ENCODE data around the gene FBXW9. TPM values are rescaled to one million over a fixed set of nuclear protein-coding genes. Genes with fewer than 3 reads are reported as not detected.

The FBXW9 gene
- total and polyA plus RNA-seq, 2 of the 8 experiments (the other 6 are each of a cell fraction or from before 2014, with no cell fraction given), result 10.8 to 30.1 TPM

DNA sequence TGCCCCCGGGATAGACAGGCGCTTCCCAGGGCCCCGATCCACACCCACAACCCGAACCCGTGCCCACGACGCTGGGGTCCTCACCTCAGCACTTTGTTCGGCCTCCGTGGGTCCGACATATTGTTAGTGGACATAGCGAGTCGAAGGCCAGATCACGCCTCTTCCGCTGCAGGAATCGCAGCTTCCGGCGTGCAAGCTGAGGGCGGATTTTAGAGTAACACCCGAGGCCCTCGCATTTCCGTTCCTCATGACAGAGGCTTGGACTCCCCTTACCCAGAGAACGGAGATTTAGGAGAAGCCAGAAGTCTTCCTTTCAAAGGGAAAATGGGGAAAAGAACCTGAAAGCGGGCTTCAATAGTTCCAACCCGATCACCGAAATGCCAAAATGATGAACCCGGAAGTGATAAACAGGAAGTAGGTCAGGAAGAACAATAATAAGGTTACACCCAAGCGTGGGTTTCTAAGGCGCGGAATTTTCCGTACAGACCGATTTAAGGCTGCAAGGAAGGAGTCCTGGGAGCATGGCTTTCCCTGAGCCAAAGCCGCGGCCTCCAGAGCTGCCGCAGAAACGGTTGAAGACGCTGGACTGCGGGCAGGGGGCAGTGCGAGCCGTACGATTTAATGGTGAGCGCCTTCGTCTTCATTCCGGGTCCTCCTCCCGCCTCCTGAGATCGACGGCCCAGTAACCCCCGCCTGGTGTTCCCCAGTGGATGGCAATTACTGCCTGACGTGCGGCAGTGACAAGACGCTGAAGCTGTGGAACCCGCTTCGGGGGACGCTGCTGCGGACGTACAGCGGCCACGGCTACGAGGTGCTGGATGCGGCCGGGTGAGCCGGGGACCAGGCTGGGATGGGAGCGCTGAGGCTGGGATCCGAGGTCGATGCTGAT lies 26.9 kb downstream of the FBXW9 start:
- DNase-seq (ENCODE audit: low read depth in 1 of 2, low spot score in 2 of 2) (peak in 1 of 2 experiments; percentile 81), FAIRE-seq (no peak)
- Histone ChIP-seq H3K79me1 (ENCODE audit: low read depth, low read length) (peaks cover 4% of the 10 kb centered on the region; the same call in 1 of the 2 replicates), H2BK120ac (replicated peaks; ENCODE audit: low read depth, low read length) (no peak overlapping the region), H3K56ac (replicated peaks; ENCODE audit: insufficient read length, low read depth, low read length) (no peak overlapping the region), H2BK15ac (ENCODE audit: low read length) (no peak overlapping the region), H4K20me1 (replicated peaks in 1 of 2; ENCODE audit: control insufficient read depth in 1 of 2, insufficient read depth in 2 of 2, low read length in 2 of 2) (peaks cover 3 to 18% of the 10 kb centered on the region in 2 experiments), H3K18ac (ENCODE audit: extremely low read depth, low read length) (no peak overlapping the region; the same call in 1 of the 2 replicates), H3K36me3 (ENCODE audit: control insufficient read depth in 2 of 4, insufficient read depth in 4 of 4, low read length in 3 of 4) (peaks cover 7 to 18% (median 14%) of the 10 kb centered on the region in 4 experiments; a peak in 7 of 8 replicates), H3K79me2 (ENCODE audit: control insufficient read depth in 1 of 2, insufficient read depth in 2 of 2, low read length in 2 of 2) (peaks cover 0 to 22% of the 10 kb centered on the region in 2 experiments; a peak in 1 of 4 replicates), H3K9ac (replicated peaks in 1 of 4; ENCODE audit: extremely low read depth in 1 of 4, low read depth in 3 of 4, low read length in 3 of 4) (peak overlapping the region; percentile 81 to 94 (median 86)), H3K9me3 (ENCODE audit: insufficient read depth in 2 of 2, low read depth in 1 of 2, low read length in 1 of 2) (no peaks in the 10 kb centered on the region), H3K23ac (ENCODE audit: insufficient read length) (no peak overlapping the region), H4K91ac (replicated peaks; ENCODE audit: insufficient read length, low read length) (peak overlapping the region; percentile 15), H3K4ac (replicated peaks; ENCODE audit: insufficient read length, low read depth, low read length) (no peak overlapping the region), H3K27me3 (replicated peaks in 1 of 4; ENCODE audit: control insufficient read depth in 3 of 4, extremely low read depth in 1 of 4, insufficient read depth in 3 of 4, low read length in 3 of 4) (no peaks in the 10 kb centered on the region; a peak in 1 of 7 replicates), H4K8ac (ENCODE audit: extremely low read depth, insufficient read depth, low read length) (peak overlapping the region; percentile 98), H4K5ac (ENCODE audit: insufficient read length, low read depth, low read length) (peak overlapping the region; percentile 73), H2BK5ac (ENCODE audit: low read depth, low read length) (peak overlapping the region; percentile 62; the same call in 1 of the 2 replicates), H2BK12ac (ENCODE audit: low read depth, low read length) (no peak overlapping the region), H3K4me3 (ENCODE audit: extremely low read depth in 1 of 4, insufficient read depth in 2 of 4, low read depth in 3 of 4, low read length in 4 of 4) (peak overlapping the region; percentile 78 to 95 (median 85)), H3K4me1 (replicated peaks in 1 of 4; ENCODE audit: control insufficient read depth in 3 of 4, insufficient read depth in 4 of 4, low read length in 3 of 4) (peaks cover 3 to 22% (median 6%) of the 10 kb centered on the region in 4 experiments), H3K4me2 (ENCODE audit: insufficient read depth in 1 of 2, low read depth in 2 of 2, low read length in 2 of 2) (peak overlapping the region; percentile 86 to 95), H2AFZ (ENCODE audit: low read length) (peak overlapping the region; percentile 98), H3K14ac (ENCODE audit: insufficient read length) (no peak overlapping the region), H2AK5ac (ENCODE audit: low read depth, low read length) (no peak overlapping the region), H3K23me2 (ENCODE audit: low read depth, low read length) (peaks cover 24% of the 10 kb centered on the region), H2BK20ac (ENCODE audit: low read length) (no peak overlapping the region), H3K27ac (ENCODE audit: low read depth, low read length) (peak overlapping the region; percentile 99)
- ChIA-PET CTCF (ENCODE audit: partially characterized antibody) (interaction anchor here (0.8 to 1.4 kb wide), 5 partner anchors 8 to 123 kb away, joined by 3 to 4 read pairs (median 3); no protein-coding TSS in a partner anchor), POLR2A (ENCODE audit: partially characterized antibody) (interaction anchor here (0.6 to 5.3 kb wide), 16 partner anchors 8 to 185 kb away, joined by 3 to 23 read pairs (median 4); partner anchors contain the start of genes DHPS, GET3, TNPO2 and TRIR)
- WGBS, 2 experiments (ENCODE audit: extremely low coverage in 1 of 2, insufficient coverage in 1 of 2, insufficient read length in 1 of 2, insufficient replicate concordance in 2 of 2, low coverage in 1 of 2, low lambda C conversion rate in 2 of 2, missing lambda C conversion rate in 1 of 2), result 4% methylated on average over 52 of the region's 64 CpGs; no CpG with 5 or more reads in 1 of the 2 experiments
- TF ChIP-seq ASH2L (IDR thresholded peaks at IDR 0.05; ENCODE audit: low read length), result peak; percentile 91
- TF ChIP-seq MAFK (IDR thresholded peaks at IDR 0.05; ENCODE audit: low read depth, low read length), result no peak
- TF ChIP-seq NRF1 (IDR thresholded peaks at IDR 0.05; ENCODE audit: low read depth, low read length), result no peak
- TF ChIP-seq HDAC6 (IDR thresholded peaks at IDR 0.05; ENCODE audit: low read depth, low read length), result no peak
- no peak for TF ChIP-seq SRF (IDR thresholded peaks at IDR 0.05; ENCODE audit: low read depth, low read length)
- TF ChIP-seq SIN3A (conservative IDR thresholded peaks at IDR 0.05 in 1 of 2, IDR thresholded peaks at IDR 0.05 in 1 of 2; ENCODE audit: low read depth in 1 of 2, low read length in 2 of 2), result peak; percentile 26 to 93; a peak in 2 of 4 replicates

Data from H1 (cell line).